Heart left ventricle (tissue), 13 donors: ENCODE measurements around the gene POT1.
"Not testable (repeated sequence)": the region's sequence is repeated elsewhere in the genome, so short reads cannot be mapped to it uniquely, and the experiment has no call there.

Experiments
- POLR2A ChIP-seq, 2 donors: fragments of 450-650 bp; IDR thresholded peaks; one replicate each; pipeline ENCODE4 v1.6.1; 2017; ENCODE audit warnings: antibody characterized with exemption in 2 of 2, mild to moderate bottlenecking in 2 of 2, moderate library complexity in 2 of 2
- TF ChIP-seq, protein P1 (sequence below), 12 donors: fragments of 200-600 bp; sonication (generic) in 4 of 12; IDR thresholded peaks; one replicate each; pipeline versions ENCODE4 v1.5.0 to v1.8.0; 2018 to 2022; ENCODE audit warnings: antibody characterized with exemption in 12 of 12, mild to moderate bottlenecking in 5 of 12
- donor health status: ischemic (EF 13 %, LVEDD 7.1; RV severe dilation, severe dysfunction).
- donor health status: DM: no; HTN: yes; CAD: no.
- donor health status: DM: no; HTN: no; CAD: no.
- donor health status: ischemic (EF 25% LVEDD 6.9; RV normal size, moderate dysfunction).
- donor health status: ischemic (EF 25% LVEDD 5.7; RV mildly dilated, moderate dysfunction).
- donor health status: ischemic (EF 35%, LVEDD 5.7; RV mildly dilated, moderate dysfunction).
- donor health status: nonischemic (EF 11% LVEDD 7.7; RV severe dilation, severe dysfunction).
- donor health status: DM: yes; HTN: yes; CAD: no.
- donor health status: PGD.
- donor health status: ischemic (EF 29% LVEDD 5.4; RV normal size, mild dysfunction).
- donor health status: nonischemic (EF 23%, LVEDD 6.1; RV moderate dilation, normal function).

GRCh38 chr7:124957952-124958351 lies 28.3 kb upstream of the POT1 start:
- TF ChIP-seq, protein P1, sequence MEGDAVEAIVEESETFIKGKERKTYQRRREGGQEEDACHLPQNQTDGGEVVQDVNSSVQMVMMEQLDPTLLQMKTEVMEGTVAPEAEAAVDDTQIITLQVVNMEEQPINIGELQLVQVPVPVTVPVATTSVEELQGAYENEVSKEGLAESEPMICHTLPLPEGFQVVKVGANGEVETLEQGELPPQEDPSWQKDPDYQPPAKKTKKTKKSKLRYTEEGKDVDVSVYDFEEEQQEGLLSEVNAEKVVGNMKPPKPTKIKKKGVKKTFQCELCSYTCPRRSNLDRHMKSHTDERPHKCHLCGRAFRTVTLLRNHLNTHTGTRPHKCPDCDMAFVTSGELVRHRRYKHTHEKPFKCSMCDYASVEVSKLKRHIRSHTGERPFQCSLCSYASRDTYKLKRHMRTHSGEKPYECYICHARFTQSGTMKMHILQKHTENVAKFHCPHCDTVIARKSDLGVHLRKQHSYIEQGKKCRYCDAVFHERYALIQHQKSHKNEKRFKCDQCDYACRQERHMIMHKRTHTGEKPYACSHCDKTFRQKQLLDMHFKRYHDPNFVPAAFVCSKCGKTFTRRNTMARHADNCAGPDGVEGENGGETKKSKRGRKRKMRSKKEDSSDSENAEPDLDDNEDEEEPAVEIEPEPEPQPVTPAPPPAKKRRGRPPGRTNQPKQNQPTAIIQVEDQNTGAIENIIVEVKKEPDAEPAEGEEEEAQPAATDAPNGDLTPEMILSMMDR (IDR thresholded peaks at IDR 0.05), result not testable (repeated sequence)
- not testable (repeated sequence) for TF ChIP-seq POLR2A (IDR thresholded peaks at IDR 0.05)
